D721Med (cell line): ENCODE data around the gene KIAA1755.

ENCODE experiments used
- DNase-seq: peaks from one replicate; pipeline ENCODE4 v3.0.0; 2011; ENCODE audit warnings: low spot score; ENCODE audit not compliant: insufficient read length
- FAIRE-seq: peaks from 2 replicates; lab custom pipeline; 2011; peaks lifted over from hg19 to GRCh38; lab: Jason Lieb, UNC
- TF ChIP-seq, protein P1 (sequence below): IDR thresholded peaks from 2 replicates; pipeline ENCODE4 v1.5.1; 2012; ENCODE audit warnings: mild to moderate bottlenecking, control low read depth; ENCODE audit not compliant: insufficient read depth; ENCODE audit errors: missing control alignments

Gene KIAA1755

DNA sequence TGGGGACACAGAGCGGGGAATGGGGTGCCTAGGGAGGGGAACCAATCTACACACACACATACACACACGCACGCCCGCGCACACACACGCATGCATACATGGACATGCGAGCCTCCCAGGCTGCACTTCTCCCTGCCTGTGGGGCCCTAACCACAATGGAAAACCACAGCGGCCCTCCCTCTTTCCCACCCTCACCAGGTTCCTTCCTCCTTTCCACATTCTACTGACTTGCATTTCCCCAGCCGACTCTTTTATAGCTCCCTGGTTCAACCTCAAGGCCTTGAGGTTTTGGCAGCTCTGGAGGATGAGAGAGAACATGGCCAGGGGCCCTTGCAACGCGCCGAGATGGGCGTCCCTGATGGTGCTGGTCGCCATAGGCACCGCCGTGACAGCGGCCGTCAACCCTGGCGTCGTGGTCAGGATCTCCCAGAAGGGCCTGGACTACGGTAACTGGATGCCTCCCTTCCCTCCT, 43.4 kb upstream of the KIAA1755 start, which contains the start of gene BPI:
Gene BPI, plus strand, starts transcription at position 249 of the 472 bp plus-strand sequence. Its CDS starts 68 bp downstream, at position 317.
- TF ChIP-seq, protein P1, sequence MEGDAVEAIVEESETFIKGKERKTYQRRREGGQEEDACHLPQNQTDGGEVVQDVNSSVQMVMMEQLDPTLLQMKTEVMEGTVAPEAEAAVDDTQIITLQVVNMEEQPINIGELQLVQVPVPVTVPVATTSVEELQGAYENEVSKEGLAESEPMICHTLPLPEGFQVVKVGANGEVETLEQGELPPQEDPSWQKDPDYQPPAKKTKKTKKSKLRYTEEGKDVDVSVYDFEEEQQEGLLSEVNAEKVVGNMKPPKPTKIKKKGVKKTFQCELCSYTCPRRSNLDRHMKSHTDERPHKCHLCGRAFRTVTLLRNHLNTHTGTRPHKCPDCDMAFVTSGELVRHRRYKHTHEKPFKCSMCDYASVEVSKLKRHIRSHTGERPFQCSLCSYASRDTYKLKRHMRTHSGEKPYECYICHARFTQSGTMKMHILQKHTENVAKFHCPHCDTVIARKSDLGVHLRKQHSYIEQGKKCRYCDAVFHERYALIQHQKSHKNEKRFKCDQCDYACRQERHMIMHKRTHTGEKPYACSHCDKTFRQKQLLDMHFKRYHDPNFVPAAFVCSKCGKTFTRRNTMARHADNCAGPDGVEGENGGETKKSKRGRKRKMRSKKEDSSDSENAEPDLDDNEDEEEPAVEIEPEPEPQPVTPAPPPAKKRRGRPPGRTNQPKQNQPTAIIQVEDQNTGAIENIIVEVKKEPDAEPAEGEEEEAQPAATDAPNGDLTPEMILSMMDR: no peak
- DNase-seq (no peak), FAIRE-seq (no peak)

DNA sequence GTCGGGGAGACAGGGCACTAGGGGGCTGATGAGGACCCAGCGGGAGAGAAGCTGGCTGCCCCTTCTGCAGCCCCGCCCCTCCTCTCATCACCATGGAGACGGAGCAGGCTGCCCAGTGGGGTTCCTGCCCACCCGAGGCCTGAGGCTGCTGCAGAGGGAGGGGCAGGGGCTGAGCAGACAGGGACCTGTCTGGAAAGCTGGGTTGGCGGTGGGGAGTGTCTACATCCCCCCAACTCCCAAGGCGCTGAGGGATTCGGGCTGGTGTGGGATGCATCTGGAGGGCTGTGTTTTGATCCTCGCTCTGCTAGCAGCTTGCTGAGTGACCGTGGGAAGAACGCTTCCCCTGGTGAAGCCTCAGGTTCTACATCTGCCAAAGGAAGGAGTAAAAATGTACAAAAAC, 42.3 kb upstream of the KIAA1755 start:
- DNase-seq (no peak), FAIRE-seq (no peak)
- TF ChIP-seq, protein P1: no peak

DNA sequence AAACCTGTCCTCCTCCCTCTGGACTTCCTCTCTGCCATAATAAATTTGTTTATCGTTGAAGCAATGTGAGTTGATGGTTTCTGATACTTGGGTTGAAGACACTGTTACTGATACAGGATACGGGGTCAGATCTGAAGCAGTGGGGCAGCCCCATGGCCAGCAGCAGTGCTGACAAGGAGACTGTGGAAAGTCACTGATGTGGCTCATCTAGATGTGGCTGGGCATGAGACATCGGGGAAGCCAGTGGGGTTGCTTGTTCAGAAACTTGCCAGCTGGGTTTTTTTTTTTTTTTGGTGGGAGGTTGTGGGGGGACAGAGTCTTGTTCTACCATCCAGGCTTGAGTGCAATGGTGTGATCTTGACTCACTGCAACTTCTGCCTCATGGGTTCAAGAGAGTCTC, 40.8 kb upstream of the KIAA1755 start:
- no peak for FAIRE-seq
- TF ChIP-seq, protein P1: no peak

DNA sequence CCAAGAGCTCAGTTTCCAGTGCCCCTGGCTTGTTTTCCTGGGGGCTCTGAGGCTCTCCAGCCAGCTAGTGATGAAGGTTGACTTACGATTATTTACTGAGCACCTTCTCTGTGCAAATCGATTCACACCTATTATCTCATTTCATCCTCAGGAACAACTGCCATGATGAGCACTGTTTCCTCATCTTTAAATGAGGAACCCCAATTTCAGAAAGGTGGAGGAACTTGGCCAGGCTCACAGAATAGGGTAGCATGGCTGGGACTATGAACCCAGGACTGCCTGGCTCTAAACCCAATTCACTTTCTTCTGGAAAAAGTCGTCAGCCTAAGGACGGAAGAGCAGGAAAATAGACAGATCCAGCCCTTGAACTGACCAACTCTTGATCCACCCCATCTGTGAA, 39.9 kb upstream of the KIAA1755 start:
- TF ChIP-seq, protein P1: no peak
- DNase-seq (no peak), FAIRE-seq (no peak)

More for the DNA sequence above, 40.8 kb upstream of the KIAA1755 start:
- no peak for DNase-seq

DNA sequence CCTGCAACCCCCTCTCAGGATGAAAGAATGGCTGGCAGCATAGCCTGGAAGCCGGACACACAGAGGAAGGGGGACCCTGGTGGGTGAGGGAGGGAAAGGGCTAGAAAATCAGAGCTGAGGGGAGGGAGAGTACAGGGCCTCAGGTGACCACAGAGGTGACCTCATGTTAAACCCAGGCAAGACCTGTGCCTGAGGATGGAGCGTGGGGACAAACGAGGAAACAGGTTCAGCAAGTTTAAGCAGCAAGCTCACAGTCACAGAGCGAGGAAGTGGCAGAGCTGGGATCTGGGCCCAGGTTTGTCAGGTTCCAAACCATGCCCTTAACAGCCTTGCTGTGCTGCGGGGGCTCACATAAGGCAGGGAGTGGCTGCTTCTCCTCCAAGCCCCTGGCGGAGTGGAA, 39.4 kb upstream of the KIAA1755 start:
- no peak for DNase-seq
- FAIRE-seq: no peak
- TF ChIP-seq, protein P1: no peak

DNA sequence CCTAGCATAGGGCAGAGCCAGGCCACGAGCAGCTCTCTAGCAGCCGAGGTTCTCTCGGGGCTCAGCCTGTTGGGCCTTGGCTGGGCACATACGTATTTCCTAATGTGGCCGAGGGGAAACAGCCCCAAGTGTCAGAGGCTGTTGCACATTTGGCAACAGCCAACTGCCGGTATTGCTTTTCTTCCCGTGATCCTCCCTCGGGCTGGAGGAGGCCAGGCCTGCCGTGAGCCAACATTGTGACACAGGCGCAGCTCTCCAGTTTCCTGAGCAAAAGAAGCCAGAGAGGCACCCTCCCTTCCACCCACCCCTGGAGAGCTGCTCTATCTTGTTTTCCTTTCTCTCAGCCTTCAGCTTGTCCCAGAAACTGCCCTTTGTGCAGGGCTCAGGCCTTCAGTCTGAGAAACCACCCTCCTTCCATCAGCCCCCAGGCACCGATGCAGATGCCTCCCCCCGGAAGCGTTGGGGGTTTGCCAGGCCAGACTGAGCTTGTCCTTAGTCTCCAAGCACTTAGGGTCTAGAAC, 38.3 kb upstream of the KIAA1755 start:
- TF ChIP-seq, protein P1: no peak
- DNase-seq: no peak
- FAIRE-seq: no peak

DNA sequence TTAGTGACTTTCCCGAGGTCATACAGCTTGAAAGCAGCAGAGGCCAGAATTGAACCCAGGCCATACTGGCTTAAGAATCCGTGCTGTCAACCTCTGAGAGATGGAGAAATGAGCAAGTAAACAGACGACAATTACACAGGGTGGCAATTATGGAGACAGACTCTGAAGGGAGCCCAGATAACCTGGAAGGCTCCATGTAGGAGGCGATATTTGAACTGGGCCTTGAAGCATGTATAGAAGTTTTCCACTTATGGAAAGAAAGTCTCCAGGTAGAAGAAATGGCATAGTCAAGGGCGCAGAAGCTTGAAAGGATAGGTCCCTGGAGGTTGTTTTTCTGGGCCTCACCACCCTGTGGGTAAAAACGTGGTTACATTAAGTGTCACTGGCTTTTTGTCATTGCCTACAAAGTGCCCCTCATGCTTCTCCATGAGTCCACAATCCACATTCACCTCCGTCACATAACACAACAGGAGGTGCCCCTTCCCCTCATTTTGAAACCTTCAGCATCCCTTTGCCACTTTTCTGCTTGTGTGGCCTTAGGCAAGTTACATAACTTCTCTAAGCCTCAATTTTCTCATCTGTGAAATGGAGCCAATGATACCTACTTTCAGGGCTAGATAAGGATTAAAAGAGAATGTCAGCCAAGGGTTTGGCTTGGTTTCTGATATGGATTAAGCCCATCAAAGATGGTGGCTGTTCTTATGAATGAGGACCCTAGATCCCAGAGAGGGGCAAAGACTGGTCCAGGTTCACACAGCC, 37.6 kb upstream of the KIAA1755 start:
- DNase-seq (no peak), FAIRE-seq (no peak)
- TF ChIP-seq, protein P1: no peak
